ENCODE measurements around the gene RSRP1. TPM values are rescaled to one million over a fixed set of nuclear protein-coding genes. Genes with fewer than 3 reads are reported as not detected.

Gene RSRP1
- total RNA-seq, 1 experiment from 2014 or later = 55.1 TPM

GRCh38 chr1:25245809-25246599, 1.2 kb downstream of the RSRP1 start:
- H3K4me3 Mint-ChIP-seq = peak overlapping the region; percentile 95 to 98
- no peaks in the 10 kb centered on the region for H4K20me1 ChIP-seq (ENCODE audit: control insufficient read depth, insufficient read depth, insufficient read length)
- no peak overlapping the region for H2AFZ ChIP-seq (ENCODE audit: low read length)
- no peaks in the 10 kb centered on the region; the same call in 1 of the 2 replicates for H3K27me3 Mint-ChIP-seq (ENCODE audit: low read depth)
- no peak overlapping the region for H3K27ac ChIP-seq (ENCODE audit: insufficient read length, low read depth, low read length)
- TF ChIP-seq, protein P1, sequence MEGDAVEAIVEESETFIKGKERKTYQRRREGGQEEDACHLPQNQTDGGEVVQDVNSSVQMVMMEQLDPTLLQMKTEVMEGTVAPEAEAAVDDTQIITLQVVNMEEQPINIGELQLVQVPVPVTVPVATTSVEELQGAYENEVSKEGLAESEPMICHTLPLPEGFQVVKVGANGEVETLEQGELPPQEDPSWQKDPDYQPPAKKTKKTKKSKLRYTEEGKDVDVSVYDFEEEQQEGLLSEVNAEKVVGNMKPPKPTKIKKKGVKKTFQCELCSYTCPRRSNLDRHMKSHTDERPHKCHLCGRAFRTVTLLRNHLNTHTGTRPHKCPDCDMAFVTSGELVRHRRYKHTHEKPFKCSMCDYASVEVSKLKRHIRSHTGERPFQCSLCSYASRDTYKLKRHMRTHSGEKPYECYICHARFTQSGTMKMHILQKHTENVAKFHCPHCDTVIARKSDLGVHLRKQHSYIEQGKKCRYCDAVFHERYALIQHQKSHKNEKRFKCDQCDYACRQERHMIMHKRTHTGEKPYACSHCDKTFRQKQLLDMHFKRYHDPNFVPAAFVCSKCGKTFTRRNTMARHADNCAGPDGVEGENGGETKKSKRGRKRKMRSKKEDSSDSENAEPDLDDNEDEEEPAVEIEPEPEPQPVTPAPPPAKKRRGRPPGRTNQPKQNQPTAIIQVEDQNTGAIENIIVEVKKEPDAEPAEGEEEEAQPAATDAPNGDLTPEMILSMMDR (conservative IDR thresholded peaks at IDR 0.05) = no peak
- no peak overlapping the region for H2BK120ac ChIP-seq (ENCODE audit: low read depth, low read length, poor library complexity, severe bottlenecking)
- no peak for DNase-seq
- H3K4me1 Mint-ChIP-seq = peaks cover 18 to 24% of the 10 kb centered on the region in 2 experiments
- H3K23me2 ChIP-seq (ENCODE audit: insufficient read length, low read depth, low read length, poor library complexity, severe bottlenecking) = peaks cover 9% of the 10 kb centered on the region
- H4K91ac ChIP-seq (ENCODE audit: insufficient read length, low read depth, low read length) = no peak overlapping the region
- H2BK20ac ChIP-seq (ENCODE audit: low read depth, low read length, poor library complexity, severe bottlenecking) = no peak overlapping the region
- peak overlapping the region; percentile 43 for H3K18ac ChIP-seq (ENCODE audit: insufficient read length, low read depth, low read length)
- no peak overlapping the region for H2AK5ac ChIP-seq (ENCODE audit: insufficient read length, low read length)
- H3K9ac ChIP-seq (ENCODE audit: extremely low read depth, insufficient read length, low read length) = peak overlapping the region; percentile 81
- no peaks in the 10 kb centered on the region for H3K79me1 ChIP-seq (ENCODE audit: insufficient read depth, low read depth, low read length, poor library complexity, severe bottlenecking)
- H2BK15ac ChIP-seq (ENCODE audit: low read depth, low read length) = no peak overlapping the region
- H2BK5ac ChIP-seq (ENCODE audit: insufficient read length, low read length) = no peak overlapping the region
- H3K9me3 Mint-ChIP-seq = no peaks in the 10 kb centered on the region
- no peak overlapping the region for H4K8ac ChIP-seq (replicated peaks; ENCODE audit: insufficient read length, low read depth, low read length)
- no peak overlapping the region for H3T11ph ChIP-seq (ENCODE audit: low read length)
- H3K27me3 ChIP-seq (ENCODE audit: insufficient read depth, low read length) = no peaks in the 10 kb centered on the region
- H3K4ac ChIP-seq (ENCODE audit: low read depth, low read length) = no peak overlapping the region
- no peak overlapping the region for H3K56ac ChIP-seq (ENCODE audit: insufficient read length, low read depth, low read length)
- H3K4me2 ChIP-seq (ENCODE audit: insufficient read depth, insufficient read length, low read length) = peak overlapping the region; percentile 78
- H2BK12ac ChIP-seq (ENCODE audit: insufficient read length, low read depth, low read length) = no peak overlapping the region
- no CpG with 5 or more reads among the region's 30 CpGs for WGBS (ENCODE audit: extremely low coverage, insufficient read length, low lambda C conversion rate)
- no peak overlapping the region for H4K5ac ChIP-seq (ENCODE audit: insufficient read length, low read depth, low read length)
- H3K27ac Mint-ChIP-seq = peak overlapping the region; percentile 91 to 93 (median 92); a peak in 4 of 7 replicates
- no peaks in the 10 kb centered on the region for H3K9me3 ChIP-seq (ENCODE audit: control insufficient read depth, low read depth, low read length)
- H3K79me2 ChIP-seq (ENCODE audit: insufficient read depth, low read length) = peaks cover 5% of the 10 kb centered on the region; the same call in 1 of the 2 replicates
- no peak overlapping the region for H3K23ac ChIP-seq (ENCODE audit: insufficient read length, low read depth, low read length)
- H3K4me1 ChIP-seq (ENCODE audit: insufficient read depth, low read length) = no peaks in the 10 kb centered on the region
- peak overlapping the region; percentile 81 for H3K14ac ChIP-seq (ENCODE audit: insufficient read depth, low read length)
- H3K36me3 Mint-ChIP-seq (ENCODE audit: insufficient read depth in 1 of 3, low read depth in 3 of 3) = peaks cover 29 to 56% (median 44%) of the 10 kb centered on the region in 3 experiments
